Suprapubic skin (tissue), 4 donors: ENCODE data around the gene FMNL2. TPM values are rescaled to one million over a fixed set of nuclear protein-coding genes. Genes with fewer than 3 reads are reported as not detected.

ENCODE experiments used
- DNase-seq, 2 donors: peaks; one replicate each; pipeline ENCODE4 v3.0.0-alpha.2; 2019; ENCODE audit warnings: low spot score in 2 of 2
- H3K27ac ChIP-seq: fragments of 200-600 bp; sonication (generic); one replicate; pipeline ENCODE4 v1.5.1; 2019
- H3K27me3 ChIP-seq: fragments of 200-600 bp; sonication (generic); one replicate; pipeline ENCODE4 v1.5.1; 2019
- H3K36me3 ChIP-seq: fragments of 200-600 bp; sonication (generic); one replicate; pipeline ENCODE4 v1.5.1; 2019
- H3K4me1 ChIP-seq: fragments of 200-600 bp; sonication (generic); one replicate; pipeline ENCODE4 v1.5.1; 2019
- H3K4me3 ChIP-seq: fragments of 200-600 bp; sonication (generic); one replicate; pipeline ENCODE4 v1.5.1; 2019; ENCODE audit warnings: mild to moderate bottlenecking
- H3K9me3 ChIP-seq: fragments of 200-600 bp; sonication (generic); one replicate; pipeline ENCODE4 v1.5.1; 2019
- EP300 ChIP-seq: sonication (generic); formaldehyde crosslinking; IDR thresholded peaks from one replicate; pipeline ENCODE4 v1.6.1; 2017; ENCODE audit warnings: antibody characterized with exemption
- POLR2A ChIP-seq, 2 donors: fragments of 450-650 bp; IDR thresholded peaks; one replicate each; pipeline ENCODE4 v1.6.1; 2017; ENCODE audit warnings: antibody characterized with exemption in 2 of 2, mild to moderate bottlenecking in 2 of 2, moderate library complexity in 2 of 2
- POLR2AphosphoS5 ChIP-seq, 3 donors: sonication (generic); formaldehyde crosslinking; IDR thresholded peaks; one replicate each; pipeline ENCODE4 v1.6.1; 2017; ENCODE audit warnings: antibody characterized with exemption in 3 of 3
- WGBS: methylation state at CpG from one replicate; pipeline ENCODE4 v1.1.5; 2018; 5-methylcytosine and 5-hydroxymethylcytosine counted together
- total RNA-seq, 4 donors: library from RNA; depleted of rRNA; stranded (reverse); fragments of >200 nt; gene quantifications; one replicate each; pipeline ENCODE4 v1.1.0, GENCODE V29; 2016
- TF ChIP-seq, protein P1 (sequence below), 2 donors: fragments of 200-600 bp in 1 of 2; fragments of 450-650 bp in 1 of 2; sonication (generic) in 1 of 2; IDR thresholded peaks; one replicate each; pipeline ENCODE4 v1.5.1; 2016 to 2019; ENCODE audit warnings: antibody characterized with exemption in 2 of 2, mild to moderate bottlenecking in 1 of 2, moderate library complexity in 1 of 2

Gene FMNL2
- total RNA-seq, 4 donors from 2014 or later = 15.4 to 18.1 (median 16.0) TPM

DNA sequence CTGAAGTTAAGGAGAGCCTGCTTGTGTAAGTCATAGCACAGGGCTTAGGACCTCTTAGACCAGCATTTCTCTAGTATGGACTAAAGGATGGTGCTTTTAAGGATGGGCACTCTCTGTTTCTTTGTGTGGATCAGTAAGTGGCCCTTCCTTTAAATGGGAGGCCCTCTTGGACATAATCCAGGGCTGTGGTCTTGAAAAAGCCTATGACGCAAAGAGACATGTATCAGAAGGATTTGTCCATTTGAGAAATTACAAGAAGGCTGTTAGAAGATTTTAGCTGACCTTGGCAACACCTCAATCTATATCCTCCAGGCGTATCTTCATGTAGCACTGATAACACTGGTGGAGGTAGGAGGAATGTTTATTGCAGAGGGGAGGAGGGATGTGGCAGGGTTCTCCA, 303.1 kb downstream of the FMNL2 start:
- Histone ChIP-seq H3K36me3 (peaks cover 55% of the 10 kb centered on the region), H3K27ac (no peak overlapping the region), H3K4me3 (no peak overlapping the region), H3K4me1 (no peaks in the 10 kb centered on the region), H3K9me3 (no peaks in the 10 kb centered on the region), H3K27me3 (no peaks in the 10 kb centered on the region)
- WGBS = 100% methylated on average over 2 of the region's 2 CpGs
- no peak for DNase-seq
- TF ChIP-seq POLR2A (IDR thresholded peaks at IDR 0.05) (no peak), POLR2AphosphoS5 (IDR thresholded peaks at IDR 0.05) (no peak), EP300 (no peak)
- TF ChIP-seq, protein P1, sequence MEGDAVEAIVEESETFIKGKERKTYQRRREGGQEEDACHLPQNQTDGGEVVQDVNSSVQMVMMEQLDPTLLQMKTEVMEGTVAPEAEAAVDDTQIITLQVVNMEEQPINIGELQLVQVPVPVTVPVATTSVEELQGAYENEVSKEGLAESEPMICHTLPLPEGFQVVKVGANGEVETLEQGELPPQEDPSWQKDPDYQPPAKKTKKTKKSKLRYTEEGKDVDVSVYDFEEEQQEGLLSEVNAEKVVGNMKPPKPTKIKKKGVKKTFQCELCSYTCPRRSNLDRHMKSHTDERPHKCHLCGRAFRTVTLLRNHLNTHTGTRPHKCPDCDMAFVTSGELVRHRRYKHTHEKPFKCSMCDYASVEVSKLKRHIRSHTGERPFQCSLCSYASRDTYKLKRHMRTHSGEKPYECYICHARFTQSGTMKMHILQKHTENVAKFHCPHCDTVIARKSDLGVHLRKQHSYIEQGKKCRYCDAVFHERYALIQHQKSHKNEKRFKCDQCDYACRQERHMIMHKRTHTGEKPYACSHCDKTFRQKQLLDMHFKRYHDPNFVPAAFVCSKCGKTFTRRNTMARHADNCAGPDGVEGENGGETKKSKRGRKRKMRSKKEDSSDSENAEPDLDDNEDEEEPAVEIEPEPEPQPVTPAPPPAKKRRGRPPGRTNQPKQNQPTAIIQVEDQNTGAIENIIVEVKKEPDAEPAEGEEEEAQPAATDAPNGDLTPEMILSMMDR (IDR thresholded peaks at IDR 0.05) = no peak

DNA sequence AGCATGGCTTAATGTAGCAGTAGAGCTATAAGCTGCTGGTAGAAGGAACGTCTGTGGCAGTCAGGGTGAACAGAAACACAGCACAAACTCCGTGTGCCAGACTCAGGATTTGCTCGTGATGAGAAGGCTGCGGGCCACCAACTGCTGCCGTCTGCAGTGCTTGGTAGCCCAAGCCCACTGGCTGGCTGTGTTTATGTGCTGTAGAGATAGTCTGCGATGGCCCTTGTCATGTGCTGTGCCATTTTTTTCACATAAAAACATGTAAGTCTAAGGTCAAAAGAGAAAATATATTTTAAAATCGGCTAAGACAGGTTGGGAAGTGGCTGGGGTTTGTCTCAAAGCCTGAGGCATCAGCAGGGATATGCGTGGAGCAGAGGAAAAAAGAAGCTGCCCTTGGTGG, 303.6 kb downstream of the FMNL2 start:
- no peak for DNase-seq
- Histone ChIP-seq H3K9me3 (no peaks in the 10 kb centered on the region), H3K4me1 (no peaks in the 10 kb centered on the region), H3K27ac (no peak overlapping the region), H3K36me3 (peaks cover 56% of the 10 kb centered on the region), H3K4me3 (no peak overlapping the region), H3K27me3 (no peaks in the 10 kb centered on the region)
- TF ChIP-seq POLR2A (IDR thresholded peaks at IDR 0.05) (no peak), POLR2AphosphoS5 (IDR thresholded peaks at IDR 0.05) (no peak), EP300 (no peak)
- TF ChIP-seq, protein P1 (IDR thresholded peaks at IDR 0.05) = no peak
- WGBS = 79% methylated on average over 8 of the region's 8 CpGs

DNA sequence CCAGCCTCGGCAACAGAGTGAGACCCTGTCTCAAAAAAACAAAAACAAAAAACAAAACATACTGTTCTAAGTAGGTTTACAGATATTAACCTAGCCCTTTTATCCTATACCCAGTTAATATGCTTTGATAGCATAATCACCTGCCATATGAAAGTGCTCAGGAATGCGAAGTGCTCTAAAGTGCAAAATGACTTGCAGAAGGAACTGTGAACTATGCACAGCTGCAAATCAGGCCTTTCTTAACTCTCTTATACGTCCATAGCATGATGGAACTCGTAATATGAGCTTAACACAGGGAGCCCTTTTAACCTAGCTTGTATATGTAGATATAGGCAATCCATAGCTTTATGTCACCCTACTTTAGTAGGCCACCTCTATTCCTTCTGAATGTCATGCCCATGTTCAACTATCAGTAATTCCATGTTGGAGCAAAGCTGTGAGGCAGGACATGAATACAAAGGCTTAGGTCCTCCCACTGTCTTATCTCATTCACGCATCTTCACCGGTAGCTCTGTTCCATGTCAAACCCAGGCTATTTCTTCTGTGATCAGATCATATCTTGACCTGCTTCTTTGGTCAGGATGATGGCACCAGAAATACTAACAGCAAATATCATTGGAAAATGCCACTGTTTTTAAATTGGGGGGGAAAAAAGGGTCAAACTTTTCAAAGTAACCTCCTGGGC, 309.4 kb downstream of the FMNL2 start:
- 96% methylated on average over 6 of the region's 6 CpGs for WGBS

DNA sequence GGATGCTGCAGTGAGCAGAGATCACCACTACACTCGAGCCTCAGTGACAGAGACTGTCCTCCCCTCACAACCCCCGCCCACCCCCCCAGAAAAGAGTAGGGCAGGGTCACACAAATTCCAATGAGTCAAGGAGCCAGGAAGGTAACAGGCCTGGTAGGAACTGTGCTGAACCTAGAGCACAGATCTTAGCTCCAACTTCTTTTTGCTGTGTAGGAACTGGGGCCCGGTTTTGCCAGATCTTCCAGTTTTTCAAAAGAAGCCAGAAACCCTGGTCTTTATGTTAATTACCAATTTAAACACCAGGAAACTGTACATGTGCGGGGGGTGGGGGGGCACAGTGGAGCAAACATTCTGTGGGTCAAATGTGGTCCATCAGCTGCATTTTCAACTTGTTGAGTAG, 311.3 kb downstream of the FMNL2 start:
- no peak for DNase-seq
- H3K36me3 ChIP-seq = peaks cover 17% of the 10 kb centered on the region
- no peaks in the 10 kb centered on the region for H3K9me3 ChIP-seq
- H3K27ac ChIP-seq = no peak overlapping the region
- H3K4me3 ChIP-seq = no peak overlapping the region
- 47% methylated on average over 4 of the region's 4 CpGs for WGBS
- TF ChIP-seq POLR2A (IDR thresholded peaks at IDR 0.05) (no peak), EP300 (no peak), POLR2AphosphoS5 (IDR thresholded peaks at IDR 0.05) (no peak)
- TF ChIP-seq, protein P1 (IDR thresholded peaks at IDR 0.05) = no peak
- no peaks in the 10 kb centered on the region for H3K27me3 ChIP-seq
- peaks cover 29% of the 10 kb centered on the region for H3K4me1 ChIP-seq

More for the DNA sequence above, 309.4 kb downstream of the FMNL2 start:
- no peak for TF ChIP-seq EP300
- TF ChIP-seq POLR2A (IDR thresholded peaks at IDR 0.05) = no peak
- TF ChIP-seq POLR2AphosphoS5 (IDR thresholded peaks at IDR 0.05) = no peak
- TF ChIP-seq, protein P1 (IDR thresholded peaks at IDR 0.05) = no peak
- no peak overlapping the region for H3K27ac ChIP-seq
- H3K27me3 ChIP-seq = no peaks in the 10 kb centered on the region
- H3K4me1 ChIP-seq = peaks cover 29% of the 10 kb centered on the region
- no peak for DNase-seq
- no peak overlapping the region for H3K4me3 ChIP-seq
- peaks cover 31% of the 10 kb centered on the region for H3K36me3 ChIP-seq
- no peaks in the 10 kb centered on the region for H3K9me3 ChIP-seq

DNA sequence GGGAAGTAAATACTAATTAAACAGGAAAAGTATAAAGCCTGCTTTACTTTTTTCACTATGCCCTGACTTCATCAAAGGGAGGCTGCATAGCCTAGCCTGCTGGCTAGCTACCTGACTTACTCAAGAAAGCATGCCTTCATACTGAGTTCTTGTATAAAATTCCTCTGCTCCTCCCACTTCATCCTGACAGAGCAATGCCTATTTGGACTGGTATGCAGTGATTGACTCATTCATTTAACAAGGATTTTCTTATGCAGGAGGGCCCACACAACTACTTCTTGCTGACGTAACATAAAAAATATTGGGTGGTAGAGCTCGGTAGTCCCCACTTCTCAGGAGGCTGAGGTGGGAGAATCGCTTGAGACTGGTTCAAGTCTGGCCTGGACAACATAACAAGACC, 311.8 kb downstream of the FMNL2 start:
- H3K36me3 ChIP-seq = peaks cover 15% of the 10 kb centered on the region
- TF ChIP-seq POLR2A (IDR thresholded peaks at IDR 0.05) (no peak), POLR2AphosphoS5 (IDR thresholded peaks at IDR 0.05) (no peak), EP300 (no peak)
- TF ChIP-seq, protein P1 (IDR thresholded peaks at IDR 0.05) = no peak
- H3K9me3 ChIP-seq = no peaks in the 10 kb centered on the region
- H3K4me3 ChIP-seq = no peak overlapping the region
- no peaks in the 10 kb centered on the region for H3K27me3 ChIP-seq
- no peak overlapping the region for H3K27ac ChIP-seq
- no peak for DNase-seq
- peaks cover 29% of the 10 kb centered on the region for H3K4me1 ChIP-seq
- 54% methylated on average over 3 of the region's 3 CpGs for WGBS
